Activated naive CD4-positive, alpha-beta T cell treated with Interleukin-2 at 50 U/mL for 16 hours (primary cell): ENCODE data around the gene POM121.
A peak's percentile ranks its signal among the peaks of the same experiment; 100 is the strongest.
"Not testable (repeated sequence)": the region's sequence is repeated elsewhere in the genome, so short reads cannot be mapped to it uniquely, and the experiment has no call there.

Experiments used
- DNase-seq: peaks from one replicate; pipeline ENCODE4 v3.0.0-alpha.2; 2020

The POM121 gene

DNA sequence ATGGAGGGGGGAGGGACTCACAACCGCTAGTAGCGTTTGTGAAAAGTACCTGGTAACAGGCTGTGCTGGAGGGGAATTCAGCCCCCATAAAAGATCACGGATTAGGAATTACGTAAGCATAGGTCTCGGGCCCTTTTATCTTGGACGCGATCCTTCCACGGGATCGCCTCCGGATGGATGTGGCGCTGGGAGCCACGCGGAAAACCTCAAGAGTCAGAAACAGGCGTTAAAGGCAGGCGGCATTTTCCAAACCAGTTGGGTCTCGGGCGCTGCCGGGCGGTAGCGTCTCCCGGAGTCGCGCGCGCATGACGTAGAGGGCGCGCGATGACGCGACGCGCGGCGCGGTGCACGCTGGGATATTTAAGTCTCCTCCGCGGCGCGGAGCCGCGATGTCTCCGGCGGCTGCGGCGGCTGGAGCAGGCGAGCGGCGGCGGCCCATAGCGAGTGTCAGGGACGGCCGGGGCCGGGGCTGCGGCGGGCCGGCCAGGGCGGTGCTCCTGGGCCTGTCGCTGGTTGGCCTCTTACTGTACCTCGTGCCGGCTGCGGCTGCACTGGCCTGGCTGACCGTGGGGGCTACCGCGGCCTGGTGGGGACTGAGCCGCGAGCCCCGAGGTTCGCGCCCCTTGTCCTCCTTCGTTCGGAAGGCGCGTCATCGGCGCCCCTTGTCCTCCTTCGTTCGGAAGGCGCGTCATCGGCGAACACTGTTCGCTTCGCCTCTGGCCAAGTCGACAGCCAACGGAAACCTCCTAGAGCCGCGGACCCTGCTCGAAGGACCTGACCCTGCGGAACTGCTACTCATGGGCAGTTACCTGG lies at the start of gene POM121:
Gene POM121 (plus strand): TSS at position 363 of the 813 bp plus-strand sequence. CDS start 27 bp downstream, at position 390.
- DNase-seq = peak; percentile 85

DNA sequence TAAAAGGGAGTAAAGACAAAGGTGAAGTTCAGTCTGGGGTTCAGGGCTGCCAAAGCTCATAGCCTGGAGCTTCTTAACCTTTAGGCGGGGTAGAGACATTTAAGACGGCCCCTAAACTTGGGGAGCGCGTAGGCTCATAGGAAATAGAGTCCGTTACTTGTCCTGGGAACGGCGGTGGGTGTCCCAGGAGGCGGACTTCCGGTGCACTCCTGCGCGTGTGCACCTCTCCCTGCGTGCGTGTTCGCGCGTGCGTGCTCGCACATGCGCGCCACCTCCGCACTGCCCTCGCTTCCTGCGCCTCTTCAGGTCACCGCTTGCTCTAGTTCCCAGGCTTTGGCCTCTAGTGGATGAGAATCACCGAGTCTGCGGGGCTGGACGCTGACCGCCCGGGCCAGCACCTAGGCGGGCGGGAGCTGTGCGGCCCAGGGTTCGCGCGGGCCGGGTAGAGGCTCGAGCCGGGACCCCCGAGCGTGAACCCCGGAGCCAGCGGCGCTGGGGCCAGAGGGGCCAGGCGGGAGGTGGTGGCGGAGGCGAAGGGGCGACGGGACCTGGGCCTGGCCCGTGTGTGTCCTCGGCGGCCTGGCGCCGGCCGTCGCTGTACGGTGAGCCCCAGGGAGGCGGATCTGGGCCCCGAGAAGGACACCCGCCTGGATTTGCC lies 45.7 kb upstream of the POM121 start:
- peak; percentile 79 for DNase-seq

DNA sequence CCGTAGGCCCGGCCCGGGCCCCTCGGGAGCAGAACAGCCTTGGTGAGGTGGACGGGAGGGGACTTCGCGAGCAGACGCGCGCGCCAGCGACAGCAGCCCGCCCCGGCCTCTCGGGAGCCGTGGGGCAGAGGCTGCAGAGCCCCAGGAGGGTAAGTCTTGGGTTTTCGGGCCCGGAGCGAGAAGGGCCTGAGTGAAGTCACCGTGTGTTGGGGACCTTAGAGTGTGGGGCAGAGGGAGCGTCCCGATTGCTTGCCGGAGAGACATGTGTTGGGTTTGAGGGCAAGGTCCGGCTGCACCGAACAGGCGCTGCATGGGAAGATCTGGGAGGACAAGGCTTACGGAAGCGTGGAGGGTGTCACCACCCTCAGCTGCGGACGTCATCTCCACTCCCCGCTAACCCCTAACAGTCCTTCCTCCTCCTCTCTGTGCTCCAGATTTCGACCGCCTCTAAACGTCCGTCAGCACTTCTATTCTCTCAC lies 45.1 kb upstream of the POM121 start:
- peak; percentile 41 for DNase-seq

DNA sequence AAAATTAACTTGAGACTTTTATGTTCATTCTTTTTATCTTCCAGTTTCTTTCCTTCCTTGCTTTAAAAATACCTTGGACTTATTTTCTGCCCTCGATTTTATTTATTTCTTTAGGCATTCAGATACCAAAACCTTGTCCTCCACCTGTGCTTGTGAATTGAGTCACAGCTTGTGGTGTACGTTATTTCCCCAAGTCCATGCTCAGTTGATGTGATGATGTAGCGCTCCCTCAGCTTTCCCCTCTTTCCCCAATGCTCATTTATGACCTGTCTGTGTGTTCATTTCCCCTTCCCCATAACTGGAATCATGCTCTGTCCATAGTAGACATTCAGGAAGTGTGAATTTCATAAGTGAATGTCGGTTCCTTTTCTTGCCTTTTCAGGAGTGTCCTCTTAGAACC lies 33.1 kb upstream of the POM121 start:
- DNase-seq = not testable (repeated sequence)

DNA sequence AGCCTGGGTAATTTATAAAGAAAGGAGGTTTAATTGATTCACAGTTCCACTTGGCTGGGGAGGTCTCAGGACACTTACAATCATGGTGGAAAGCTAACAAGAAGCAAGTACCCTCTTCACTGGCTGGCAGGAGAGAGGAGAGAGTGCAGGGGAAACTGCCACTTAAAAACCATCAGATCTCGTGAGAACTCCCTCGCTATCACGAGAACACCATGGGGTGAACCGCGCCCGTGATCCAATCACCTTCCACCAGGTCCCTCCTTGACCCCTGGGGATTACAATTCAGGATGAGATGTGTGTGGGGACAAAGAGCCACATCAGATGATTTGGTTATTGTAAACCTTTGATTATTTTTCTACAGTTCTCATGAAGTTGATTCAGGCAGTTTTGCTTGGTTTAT lies 20.2 kb upstream of the POM121 start:
- DNase-seq = not testable (repeated sequence)

DNA sequence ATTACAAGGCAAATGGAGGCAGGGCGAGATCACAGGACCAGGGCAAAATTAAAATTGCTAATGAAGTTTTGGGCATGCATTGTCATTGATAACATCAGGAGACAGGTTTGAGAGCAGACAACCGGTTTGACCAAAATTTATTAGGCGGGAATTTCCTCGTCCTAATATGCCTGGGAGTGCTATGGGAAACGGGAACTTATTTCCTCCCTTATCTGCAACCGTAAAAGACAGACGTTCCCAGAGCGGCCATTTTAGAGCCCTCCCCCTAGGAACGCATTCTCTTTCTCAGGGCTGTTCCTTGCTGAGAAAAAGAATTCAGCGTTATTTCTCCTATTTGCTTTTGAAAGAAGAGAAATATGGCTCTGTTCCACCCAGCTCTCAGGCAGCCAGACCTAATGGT lies 16.5 kb upstream of the POM121 start:
- DNase-seq = not testable (repeated sequence)

DNA sequence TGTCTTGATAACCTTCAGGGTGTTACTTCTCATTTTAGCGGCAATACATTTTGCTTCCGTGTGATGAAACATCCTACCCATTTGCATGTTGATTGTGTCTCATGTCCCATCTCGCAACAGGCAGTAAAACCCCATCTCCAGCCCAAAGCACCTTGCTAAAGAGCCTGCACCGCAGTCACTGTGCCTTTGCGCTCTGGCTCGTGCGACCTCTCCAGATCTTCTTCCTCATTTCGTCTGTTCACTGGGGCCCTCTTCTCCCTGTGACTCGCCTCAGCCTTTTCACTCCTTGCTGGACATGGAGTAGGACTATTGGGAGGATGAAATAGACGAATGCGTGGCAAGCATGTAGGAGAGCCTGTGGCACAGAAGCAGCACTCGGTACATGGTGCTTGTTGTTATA lies 13.5 kb upstream of the POM121 start:
- DNase-seq = not testable (repeated sequence)

DNA sequence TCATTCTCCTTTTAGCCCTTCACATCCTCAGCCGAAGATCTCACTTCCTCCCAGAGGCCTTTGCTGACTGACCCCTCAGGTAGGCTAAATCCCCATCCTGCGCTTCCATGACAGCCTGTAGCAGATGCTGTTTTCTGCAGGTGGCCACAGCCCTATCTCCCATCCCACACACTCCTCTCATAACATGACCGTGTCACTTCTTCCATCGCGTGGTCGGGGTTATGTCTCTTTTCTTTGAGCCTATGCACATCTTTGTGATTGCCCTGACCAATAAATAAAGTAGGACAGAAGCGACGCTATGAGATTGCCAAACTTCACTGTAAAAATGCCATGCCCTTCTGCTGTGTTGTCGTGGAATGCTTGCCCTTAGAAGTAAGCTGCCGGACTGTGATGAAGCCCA lies 11.1 kb upstream of the POM121 start:
- peak; percentile 26 for DNase-seq

DNA sequence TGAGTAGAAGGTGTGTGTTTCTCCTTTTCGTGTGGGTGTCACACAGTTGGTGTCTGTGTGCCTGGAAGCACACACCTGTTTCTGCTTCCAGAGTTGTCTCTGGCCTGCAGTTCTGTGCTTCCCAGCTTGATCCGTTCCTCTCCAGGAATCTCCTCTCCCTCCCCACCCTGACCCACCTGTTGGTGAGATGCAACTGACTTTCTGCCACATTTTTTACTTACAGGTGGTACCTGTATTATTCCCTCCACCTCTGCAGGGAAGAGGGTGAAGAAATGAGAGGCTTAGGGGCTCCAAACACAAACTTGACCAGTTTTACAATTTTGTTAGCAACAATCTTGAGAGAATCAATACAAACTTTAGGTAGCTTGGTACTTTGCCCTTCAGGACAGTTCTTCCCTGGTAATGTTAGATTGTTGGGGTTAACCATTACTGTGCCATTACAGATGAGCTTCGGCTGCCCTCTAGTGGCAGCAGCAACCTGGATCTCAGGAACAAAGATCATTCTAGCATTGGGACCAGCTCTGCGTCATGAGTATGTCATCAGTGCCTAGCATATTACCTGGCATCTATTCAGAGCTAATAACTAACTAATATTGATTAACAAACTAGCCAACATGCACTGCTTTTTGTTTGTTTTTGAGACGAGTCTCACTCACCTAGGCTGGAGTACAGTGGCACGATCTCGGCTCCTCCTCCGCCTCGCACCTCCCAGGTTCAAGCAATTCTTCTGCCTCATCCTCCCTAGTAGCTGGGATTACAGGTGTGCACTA lies 10.0 kb upstream of the POM121 start:
- DNase-seq = peak; percentile 67

DNA sequence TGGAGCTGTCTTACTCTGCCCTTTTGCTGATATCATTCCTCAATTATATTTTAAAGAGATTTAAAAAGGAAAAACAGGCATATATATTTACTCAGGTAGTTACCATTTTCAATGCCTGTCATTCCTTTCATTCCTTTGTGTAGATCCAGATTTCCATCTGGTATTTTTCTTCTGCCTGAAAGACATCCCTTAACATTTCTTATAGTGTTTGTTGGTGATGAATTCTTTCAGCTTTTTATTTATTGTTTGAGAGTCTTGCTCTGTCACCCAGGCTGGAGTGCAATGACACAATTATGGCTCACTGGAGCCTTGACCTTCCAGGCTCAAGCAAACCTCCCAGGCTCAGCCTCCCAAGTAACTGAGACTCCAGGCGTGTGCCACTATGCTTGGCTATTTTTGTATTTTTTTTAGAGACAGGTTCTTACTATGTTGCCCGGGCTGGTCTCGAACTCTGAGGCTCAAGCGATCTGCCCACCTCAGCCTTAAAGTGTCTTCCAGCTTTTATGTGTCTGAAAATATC lies 5.6 kb upstream of the POM121 start:
- no peak for DNase-seq

DNA sequence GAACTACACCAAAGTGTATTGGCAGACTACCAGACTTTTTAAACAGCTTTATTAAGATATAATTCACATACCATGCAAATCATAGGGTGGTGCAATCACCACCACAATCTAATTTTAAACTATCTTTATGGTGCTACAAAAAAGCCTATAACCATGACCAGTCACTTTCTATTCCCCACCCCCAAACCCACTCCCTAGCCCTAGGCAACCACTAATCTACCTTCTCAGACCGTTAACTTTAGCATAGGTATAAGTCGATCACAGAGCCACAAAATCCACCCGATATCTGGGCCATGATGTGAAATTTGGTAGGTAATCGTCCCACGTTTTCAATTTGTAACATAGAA lies 536 bp upstream of the POM121 start:
- no peak for DNase-seq

DNA sequence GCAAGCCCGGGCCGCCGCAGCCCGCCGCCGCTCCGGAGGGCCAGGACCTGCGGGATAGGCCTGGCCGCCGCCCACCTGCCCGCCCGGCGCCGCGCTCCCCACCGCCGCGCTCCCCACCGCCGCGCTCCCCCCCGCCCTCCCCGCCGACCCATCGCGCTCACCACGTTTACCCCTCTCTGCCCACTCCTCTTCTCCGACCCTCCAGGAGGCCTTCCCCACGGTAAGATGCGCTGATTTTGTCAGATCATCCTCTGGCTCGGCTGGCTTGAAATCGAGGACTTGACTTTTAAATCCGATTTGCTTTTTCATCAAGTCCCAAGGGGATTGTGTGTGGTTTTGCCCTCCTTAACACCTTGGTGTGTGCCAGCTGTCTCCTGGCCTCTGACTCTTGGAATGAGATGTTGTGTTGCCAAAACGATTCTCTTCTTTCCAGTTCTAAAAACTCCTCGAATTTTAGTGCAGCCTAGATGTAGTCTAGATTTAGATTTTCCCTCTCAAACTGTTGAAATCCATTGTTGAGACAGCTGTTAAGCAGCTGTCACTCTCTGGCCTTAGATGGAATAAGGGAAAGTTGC lies 738 bp downstream of the POM121 start:
- DNase-seq = no peak

DNA sequence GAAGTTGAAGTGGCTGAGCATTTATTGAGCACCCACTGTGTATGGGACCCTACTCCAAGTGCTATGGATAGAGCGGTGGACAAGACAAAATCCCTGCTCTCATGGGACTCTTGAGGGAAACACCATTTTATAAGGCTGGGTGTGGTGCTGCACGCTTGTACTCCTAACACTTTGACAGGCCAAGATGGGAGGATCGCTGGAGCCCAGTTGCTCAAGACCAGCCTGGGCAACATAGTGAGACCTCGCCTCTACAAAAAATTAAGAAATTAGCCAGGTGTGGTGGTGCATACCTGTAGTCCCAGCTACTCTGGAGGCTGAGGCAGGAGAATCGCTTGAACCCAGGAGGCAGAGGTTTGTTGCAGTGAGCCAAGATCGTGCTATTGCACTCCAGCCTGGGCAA lies 2.9 kb downstream of the POM121 start:
- not testable (repeated sequence) for DNase-seq

DNA sequence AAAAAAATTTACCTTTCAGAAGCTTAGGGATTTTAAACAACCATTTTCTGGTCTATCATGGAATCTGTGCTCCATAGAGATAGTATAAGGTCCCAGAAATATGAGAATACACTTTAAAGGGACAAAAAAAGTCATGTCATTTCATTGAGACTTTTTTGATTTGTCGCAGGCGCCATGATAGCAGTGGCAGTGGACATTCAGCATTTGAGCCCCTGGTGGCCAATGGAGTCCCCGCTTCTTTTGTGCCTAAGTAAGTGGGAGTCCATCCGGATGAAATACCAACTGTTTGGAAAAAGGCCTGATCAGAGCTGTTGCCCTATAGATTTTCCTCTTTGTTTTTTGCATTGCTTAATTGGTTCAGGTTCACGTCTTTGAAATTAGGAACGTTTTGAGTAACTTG lies 3.3 kb downstream of the POM121 start:
- DNase-seq = not testable (repeated sequence)

DNA sequence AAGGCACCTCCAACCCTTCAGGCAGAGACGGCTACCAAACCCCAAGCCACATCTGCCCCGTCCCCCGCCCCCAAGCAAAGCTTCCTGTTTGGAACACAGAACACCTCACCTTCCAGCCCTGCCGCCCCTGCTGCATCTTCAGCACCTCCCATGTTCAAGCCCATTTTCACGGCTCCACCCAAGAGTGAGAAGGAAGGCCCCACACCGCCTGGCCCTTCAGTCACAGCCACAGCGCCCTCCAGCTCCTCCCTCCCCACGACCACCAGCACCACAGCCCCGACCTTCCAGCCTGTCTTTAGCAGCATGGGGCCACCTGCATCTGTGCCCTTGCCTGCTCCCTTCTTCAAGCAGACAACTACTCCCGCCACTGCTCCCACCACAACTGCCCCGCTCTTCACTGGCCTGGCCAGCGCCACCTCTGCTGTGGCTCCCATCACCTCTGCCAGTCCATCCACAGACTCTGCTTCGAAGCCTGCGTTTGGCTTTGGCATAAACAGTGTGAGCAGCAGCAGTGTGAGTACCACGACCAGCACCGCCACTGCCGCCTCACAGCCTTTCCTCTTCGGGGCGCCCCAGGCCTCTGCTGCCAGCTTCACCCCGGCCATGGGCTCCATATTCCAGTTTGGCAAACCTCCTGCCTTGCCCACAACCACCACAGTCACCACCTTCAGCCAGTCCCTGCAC lies 17.3 kb downstream of the POM121 start:
- not testable (repeated sequence) for DNase-seq

DNA sequence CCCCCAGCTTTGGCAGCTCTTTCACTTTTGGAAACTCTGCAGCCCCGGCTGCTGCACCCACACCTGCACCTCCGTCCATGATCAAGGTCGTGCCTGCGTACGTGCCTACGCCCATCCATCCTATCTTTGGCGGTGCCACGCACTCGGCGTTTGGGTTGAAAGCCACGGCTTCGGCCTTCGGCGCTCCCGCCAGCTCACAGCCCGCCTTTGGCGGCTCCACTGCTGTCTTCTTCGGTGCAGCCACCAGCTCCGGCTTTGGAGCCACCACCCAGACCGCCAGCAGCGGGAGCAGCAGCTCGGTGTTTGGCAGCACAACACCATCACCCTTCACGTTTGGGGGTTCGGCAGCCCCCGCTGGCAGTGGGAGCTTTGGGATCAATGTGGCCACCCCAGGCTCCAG lies 18.1 kb downstream of the POM121 start:
- not testable (repeated sequence) for DNase-seq

DNA sequence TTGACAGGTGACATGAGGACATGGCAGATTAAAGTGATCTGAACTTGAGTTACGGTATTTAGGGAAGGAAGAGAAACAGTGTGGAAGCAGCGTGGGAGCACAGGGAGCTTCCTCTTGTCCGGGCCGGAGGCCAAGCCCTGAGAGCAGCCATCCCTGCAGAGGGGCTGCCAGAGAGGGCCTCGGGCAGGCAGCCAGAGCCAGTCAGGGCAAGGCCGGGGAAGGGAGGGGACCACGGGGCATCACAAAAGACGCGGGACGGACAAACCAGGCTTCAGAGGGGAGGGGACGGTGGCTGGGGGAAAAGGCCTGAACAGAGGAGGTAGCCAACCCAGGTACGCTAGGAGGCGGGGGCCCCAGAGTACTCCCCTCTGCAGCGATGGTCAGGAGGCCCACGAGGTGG lies 20.0 kb downstream of the POM121 start:
- DNase-seq = not testable (repeated sequence)

DNA sequence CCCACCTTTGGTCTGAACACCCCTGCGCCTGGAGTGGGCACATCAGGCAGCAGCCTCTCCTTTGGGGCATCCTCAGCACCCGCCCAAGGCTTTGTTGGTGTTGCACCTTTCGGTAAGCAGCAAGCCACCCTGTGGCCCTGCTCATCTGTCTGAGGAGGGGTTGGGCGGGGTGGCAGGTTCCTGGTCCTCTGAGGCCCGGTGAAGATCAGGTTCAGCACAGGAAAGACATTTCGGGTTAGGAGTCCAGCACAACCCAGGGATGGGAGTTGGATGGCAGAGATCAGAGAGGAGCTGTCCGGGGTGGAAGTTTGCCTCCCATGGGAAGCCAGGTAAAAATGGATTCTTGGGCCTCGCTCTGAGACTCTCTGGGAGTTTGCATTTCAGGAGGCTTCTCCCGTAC lies 20.7 kb downstream of the POM121 start:
- not testable (repeated sequence) for DNase-seq

DNA sequence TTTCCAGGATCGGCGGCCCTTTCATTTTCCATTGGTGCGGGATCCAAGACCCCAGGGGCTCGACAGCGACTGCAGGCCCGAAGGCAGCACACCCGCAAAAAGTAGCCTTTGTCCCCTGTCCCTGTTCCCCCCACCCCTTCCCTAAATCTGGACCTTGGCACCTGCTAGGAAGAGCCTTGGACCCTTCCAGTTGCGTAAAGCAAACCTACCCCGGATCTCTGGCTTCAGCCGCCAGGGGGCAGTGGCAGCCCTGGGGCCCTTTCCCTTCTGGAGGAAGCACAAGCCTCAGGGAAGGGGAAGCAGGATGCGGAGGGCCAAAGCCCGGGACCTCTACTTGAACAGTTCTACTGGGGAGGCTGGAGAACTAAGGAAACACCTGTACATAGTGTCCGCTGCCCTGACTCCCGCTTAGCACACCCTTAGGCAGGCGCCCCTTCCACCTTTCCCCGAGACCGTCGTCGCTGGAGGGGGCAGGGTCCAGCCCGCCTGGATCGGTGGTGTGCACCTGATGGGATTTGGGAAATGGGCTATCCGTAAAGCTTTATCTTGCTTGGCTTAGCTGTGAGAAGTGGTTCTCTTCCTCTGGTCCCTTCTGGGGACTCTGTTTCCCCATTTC lies 21.3 kb downstream of the POM121 start:
- DNase-seq = not testable (repeated sequence)

DNA sequence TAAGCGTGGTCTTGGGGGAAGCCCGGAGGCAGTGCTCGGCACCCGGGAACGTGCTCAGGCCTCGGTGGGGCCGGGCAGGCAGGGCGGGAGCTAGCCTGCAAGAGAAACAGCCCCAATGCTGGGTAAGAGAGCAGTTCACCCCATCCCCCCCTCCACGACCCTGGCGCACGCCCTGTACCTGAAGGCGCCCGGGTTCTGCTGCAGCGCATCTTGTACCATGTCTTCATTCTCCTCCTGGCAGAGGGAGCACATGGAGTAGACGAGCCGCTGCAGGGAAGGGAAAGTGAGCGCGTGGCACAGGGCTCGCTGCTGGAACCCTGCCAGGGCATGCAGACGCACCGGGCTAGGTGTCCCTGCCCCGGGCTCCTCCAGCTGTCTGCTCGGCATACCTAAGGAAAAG lies 23.8 kb downstream of the POM121 start:
- not testable (repeated sequence) for DNase-seq

DNA sequence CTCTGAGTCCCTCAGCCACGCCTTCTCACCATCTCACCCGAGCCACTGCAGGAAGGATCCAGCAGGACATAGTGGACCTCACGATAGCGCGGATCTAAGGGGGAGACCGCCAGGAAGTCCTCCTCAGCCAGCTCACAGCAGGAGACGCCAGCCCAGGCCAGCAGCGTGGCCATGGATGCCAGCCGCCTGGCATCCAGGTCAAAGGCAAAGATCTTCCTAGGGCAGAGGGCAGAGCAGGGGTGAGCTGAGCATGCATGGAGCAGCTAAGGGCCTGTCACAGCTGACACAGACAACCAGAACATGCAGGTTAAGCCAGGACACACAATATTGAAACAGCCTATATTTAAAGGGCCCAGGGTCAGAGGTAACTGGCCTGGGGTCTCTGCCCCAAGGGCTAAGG lies 24.4 kb downstream of the POM121 start:
- not testable (repeated sequence) for DNase-seq

DNA sequence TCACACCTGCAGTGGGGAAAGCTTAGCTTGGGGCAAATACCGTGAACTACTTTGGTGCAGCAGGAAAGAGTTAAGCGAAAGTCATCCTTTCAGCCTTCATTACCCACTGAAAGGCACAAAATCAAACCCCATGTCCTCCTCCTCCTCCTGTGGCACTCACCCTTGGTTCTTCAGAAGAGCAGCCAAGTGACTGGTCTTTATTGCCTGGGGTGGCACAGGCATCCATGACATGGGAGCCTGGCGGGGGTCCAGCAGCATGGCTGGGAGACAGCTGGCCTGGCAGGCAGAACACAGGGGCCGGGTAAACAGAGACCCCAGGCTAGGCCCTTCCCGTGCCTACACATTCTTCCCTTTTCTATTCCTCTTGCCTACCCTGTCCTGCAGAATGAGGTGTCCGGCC lies 24.8 kb downstream of the POM121 start:
- DNase-seq = not testable (repeated sequence)
